ENCODE results near the gene TMBIM1.
"Not testable (repeated sequence)": the region's sequence is repeated elsewhere in the genome, so short reads cannot be mapped to it uniquely, and the experiment has no call there.

TMBIM1 gene

GRCh38 chr2:218325566-218326160 lies 33.4 kb upstream of the TMBIM1 start:
- peaks cover 87% of the 10 kb centered on the region for H3K4me1 Mint-ChIP-seq (ENCODE audit: low read depth)
- H3K27me3 Mint-ChIP-seq, result no peaks in the 10 kb centered on the region
- H3K4me3 Mint-ChIP-seq, result peak overlapping the region; percentile 53
- peaks cover 10% of the 10 kb centered on the region for H3K36me3 Mint-ChIP-seq (ENCODE audit: low read depth)
- peak overlapping the region; percentile 73 for H3K27ac Mint-ChIP-seq
- H3K9me3 Mint-ChIP-seq, result no peaks in the 10 kb centered on the region
- intact Hi-C loops (cut with micrococcal nuclease), result no loop called here

- peak overlapping the region; percentile 97 for H3K4me3 Mint-ChIP-seq
- H3K27me3 Mint-ChIP-seq, result no peaks in the 10 kb centered on the region
- peaks cover 81% of the 10 kb centered on the region for H3K4me1 Mint-ChIP-seq (ENCODE audit: low read depth)
- peaks cover 10% of the 10 kb centered on the region for H3K36me3 Mint-ChIP-seq (ENCODE audit: low read depth)
- intact Hi-C loops (cut with micrococcal nuclease), result loop anchor here (5.0 kb wide), 1 partner anchor 34 kb away; the partner anchor contains the start of gene CATIP
- H3K27ac Mint-ChIP-seq, result peak overlapping the region; percentile 93
- H3K9me3 Mint-ChIP-seq, result no peaks in the 10 kb centered on the region
Observed at GRCh38 chr2:218323526-218324472, 31.5 kb upstream of the TMBIM1 start.

GRCh38 chr2:218322768-218323525 lies 30.6 kb upstream of the TMBIM1 start:
- Mint-ChIP-seq H3K4me3 (peak overlapping the region; percentile 97), H3K36me3 (ENCODE audit: low read depth) (peaks cover 10% of the 10 kb centered on the region), H3K9me3 (no peaks in the 10 kb centered on the region), H3K27me3 (no peaks in the 10 kb centered on the region), H3K27ac (peak overlapping the region; percentile 93), H3K4me1 (ENCODE audit: low read depth) (peaks cover 73% of the 10 kb centered on the region)
- intact Hi-C loops (cut with micrococcal nuclease), result loop anchor here (5.0 kb wide), 1 partner anchor 34 kb away; the partner anchor contains the start of gene CATIP

GRCh38 chr2:218320704-218321336 lies 28.5 kb upstream of the TMBIM1 start:
- Mint-ChIP-seq H3K4me1 (ENCODE audit: low read depth) (peaks cover 73% of the 10 kb centered on the region), H3K27ac (no peak overlapping the region), H3K27me3 (no peaks in the 10 kb centered on the region), H3K4me3 (no peak overlapping the region), H3K9me3 (no peaks in the 10 kb centered on the region), H3K36me3 (ENCODE audit: low read depth) (peaks cover 10% of the 10 kb centered on the region)
- intact Hi-C loops (cut with micrococcal nuclease), result loop anchor here (5.0 kb wide), 1 partner anchor 36 kb away; the partner anchor contains the start of gene CATIP

GRCh38 chr2:218319813-218320365 lies 27.6 kb upstream of the TMBIM1 start:
- intact Hi-C loops (cut with micrococcal nuclease), result loop anchor here (5.0 kb wide), 1 partner anchor 37 kb away; the partner anchor contains the start of gene CATIP
- no peak overlapping the region for H3K27ac Mint-ChIP-seq

GRCh38 chr2:218318241-218318640 lies 25.9 kb upstream of the TMBIM1 start:
- Mint-ChIP-seq H3K4me3 (no peak overlapping the region), H3K36me3 (ENCODE audit: low read depth) (peaks cover 1% of the 10 kb centered on the region), H3K4me1 (ENCODE audit: low read depth) (peaks cover 58% of the 10 kb centered on the region), H3K27ac (peak overlapping the region; percentile 72), H3K9me3 (no peaks in the 10 kb centered on the region), H3K27me3 (no peaks in the 10 kb centered on the region)
- intact Hi-C loops (cut with micrococcal nuclease), result no loop called here

More at GRCh38 chr2:218319813-218320365, 27.6 kb upstream of the TMBIM1 start:
- no peak overlapping the region for H3K4me3 Mint-ChIP-seq
- no peaks in the 10 kb centered on the region for H3K27me3 Mint-ChIP-seq
- no peaks in the 10 kb centered on the region for H3K9me3 Mint-ChIP-seq
- H3K4me1 Mint-ChIP-seq (ENCODE audit: low read depth), result peaks cover 72% of the 10 kb centered on the region
- H3K36me3 Mint-ChIP-seq (ENCODE audit: low read depth), result peaks cover 10% of the 10 kb centered on the region

- Mint-ChIP-seq H3K9me3 (no peaks in the 10 kb centered on the region), H3K27me3 (no peaks in the 10 kb centered on the region), H3K4me3 (no peak overlapping the region), H3K27ac (peak overlapping the region; percentile 72), H3K36me3 (ENCODE audit: low read depth) (no peaks in the 10 kb centered on the region), H3K4me1 (ENCODE audit: low read depth) (peaks cover 57% of the 10 kb centered on the region)
- intact Hi-C loops (cut with micrococcal nuclease), result no loop called here
Observed at GRCh38 chr2:218317835-218318234, 25.5 kb upstream of the TMBIM1 start.

- Mint-ChIP-seq H3K36me3 (ENCODE audit: low read depth) (no peaks in the 10 kb centered on the region), H3K4me1 (ENCODE audit: low read depth) (peaks cover 54% of the 10 kb centered on the region), H3K27ac (peak overlapping the region; percentile 72), H3K27me3 (no peaks in the 10 kb centered on the region), H3K4me3 (no peak overlapping the region), H3K9me3 (no peaks in the 10 kb centered on the region)
- intact Hi-C loops (cut with micrococcal nuclease), result no loop called here
Observed at GRCh38 chr2:218317303-218317630, 25.0 kb upstream of the TMBIM1 start.

- Mint-ChIP-seq H3K4me3 (no peak overlapping the region), H3K4me1 (ENCODE audit: low read depth) (peaks cover 40% of the 10 kb centered on the region), H3K27ac (peak overlapping the region; percentile 66), H3K36me3 (ENCODE audit: low read depth) (no peaks in the 10 kb centered on the region), H3K9me3 (no peaks in the 10 kb centered on the region), H3K27me3 (no peaks in the 10 kb centered on the region)
- intact Hi-C loops (cut with micrococcal nuclease), result no loop called here
Observed at GRCh38 chr2:218315397-218315796, 23.1 kb upstream of the TMBIM1 start.

GRCh38 chr2:218314764-218315163 lies 22.5 kb upstream of the TMBIM1 start:
- intact Hi-C loops (cut with micrococcal nuclease); H3K4me3 Mint-ChIP-seq; H3K27me3 Mint-ChIP-seq; H3K9me3 Mint-ChIP-seq; H3K36me3 Mint-ChIP-seq (ENCODE audit: low read depth): not testable (repeated sequence)
- Mint-ChIP-seq H3K27ac (peak overlapping the region; percentile 66), H3K4me1 (ENCODE audit: low read depth) (peaks cover 34% of the 10 kb centered on the region)

GRCh38 chr2:218313356-218313755 lies 21.1 kb upstream of the TMBIM1 start:
- H3K9me3 Mint-ChIP-seq, result no peaks in the 10 kb centered on the region
- H3K27me3 Mint-ChIP-seq, result no peaks in the 10 kb centered on the region
- H3K4me3 Mint-ChIP-seq, result no peak overlapping the region
- H3K36me3 Mint-ChIP-seq (ENCODE audit: low read depth), result no peaks in the 10 kb centered on the region
- no peak overlapping the region for H3K27ac Mint-ChIP-seq
- intact Hi-C loops (cut with micrococcal nuclease), result no loop called here
- H3K4me1 Mint-ChIP-seq (ENCODE audit: low read depth), result peaks cover 39% of the 10 kb centered on the region

GRCh38 chr2:218312267-218312756 lies 20.0 kb upstream of the TMBIM1 start:
- Mint-ChIP-seq H3K36me3 (ENCODE audit: low read depth) (no peaks in the 10 kb centered on the region), H3K27ac (no peak overlapping the region), H3K9me3 (no peaks in the 10 kb centered on the region), H3K4me3 (no peak overlapping the region), H3K4me1 (ENCODE audit: low read depth) (peaks cover 34% of the 10 kb centered on the region), H3K27me3 (no peaks in the 10 kb centered on the region)
- intact Hi-C loops (cut with micrococcal nuclease), result no loop called here
